ENCODE results near the gene TMEM30A. TPM values are rescaled to one million over a fixed set of nuclear protein-coding genes. Genes with fewer than 3 reads are reported as not detected.
A peak's percentile ranks its signal among the peaks of the same experiment; 100 is the strongest.

Gene TMEM30A
- polyA plus RNA-seq, 1 donor = 56.1 TPM

DNA sequence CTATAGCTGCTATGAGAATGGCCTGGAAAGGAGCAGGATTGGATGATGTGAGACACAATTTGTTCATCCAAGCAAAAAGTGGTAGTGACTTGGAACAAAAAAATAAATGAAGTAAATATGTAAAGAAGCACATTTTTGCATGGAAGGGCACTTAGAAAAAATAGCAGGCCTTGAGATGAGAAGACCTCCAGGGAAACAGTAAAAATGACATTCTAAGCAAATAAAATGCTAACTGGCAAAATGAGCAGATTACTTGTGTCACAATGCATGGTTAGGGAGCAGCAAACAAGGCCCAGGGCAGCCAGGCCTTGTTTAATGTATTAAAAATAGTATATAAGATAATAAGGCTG lies 21.2 kb downstream of the TMEM30A start:
- no peak for DNase-seq (ENCODE audit: low read depth)

DNA sequence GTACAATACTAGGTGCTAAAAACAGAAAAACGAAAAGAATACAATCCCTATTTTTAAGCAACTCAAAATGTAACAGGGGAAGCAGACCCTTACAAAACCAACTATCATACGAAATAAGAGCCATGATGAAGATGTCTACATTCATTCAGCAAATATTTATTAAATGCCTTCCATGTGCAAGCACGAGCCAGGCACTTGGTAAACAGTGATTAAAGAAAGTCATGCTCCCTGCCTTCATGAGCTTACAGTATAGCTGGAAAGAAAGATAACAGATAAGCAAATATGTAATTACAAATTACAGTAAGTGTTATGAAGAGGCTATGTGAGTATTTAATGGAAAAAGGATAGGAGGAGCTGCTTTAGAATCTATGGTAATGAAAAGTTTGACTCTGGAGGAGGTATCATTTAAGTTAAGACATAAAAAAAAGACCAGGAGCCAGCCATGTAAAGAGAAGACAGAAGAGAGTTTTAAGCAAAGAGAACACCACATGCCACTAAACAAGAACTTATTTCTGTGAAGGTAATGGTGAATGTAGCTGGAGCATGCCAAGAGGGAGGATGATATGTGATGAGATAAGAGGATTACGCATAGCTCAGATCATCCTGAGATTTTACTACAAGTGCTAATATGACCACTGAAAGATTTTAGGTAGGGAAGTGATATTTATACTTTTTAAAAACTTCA lies 21.7 kb downstream of the TMEM30A start:
- no peak for DNase-seq (ENCODE audit: low read depth)

DNA sequence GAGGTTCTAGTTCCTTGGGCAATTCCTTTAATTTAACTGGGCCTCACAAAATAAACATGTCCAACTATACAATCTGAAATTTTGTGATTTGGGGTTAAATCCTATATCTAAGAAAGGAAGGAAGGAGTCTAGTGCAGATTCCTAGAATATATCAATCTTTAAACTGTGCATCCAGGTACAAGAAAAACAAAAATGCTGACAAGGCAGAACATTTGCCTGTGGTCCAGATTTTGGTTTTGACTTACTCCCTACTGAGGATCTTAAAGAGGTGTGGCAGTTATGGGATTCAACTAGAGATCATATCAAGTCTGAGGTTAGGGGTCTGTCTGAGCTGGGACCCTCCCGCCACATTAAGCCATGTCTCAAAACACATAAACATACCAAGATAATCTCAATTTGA lies 23.3 kb downstream of the TMEM30A start:
- no peak for DNase-seq (ENCODE audit: low read depth)

DNA sequence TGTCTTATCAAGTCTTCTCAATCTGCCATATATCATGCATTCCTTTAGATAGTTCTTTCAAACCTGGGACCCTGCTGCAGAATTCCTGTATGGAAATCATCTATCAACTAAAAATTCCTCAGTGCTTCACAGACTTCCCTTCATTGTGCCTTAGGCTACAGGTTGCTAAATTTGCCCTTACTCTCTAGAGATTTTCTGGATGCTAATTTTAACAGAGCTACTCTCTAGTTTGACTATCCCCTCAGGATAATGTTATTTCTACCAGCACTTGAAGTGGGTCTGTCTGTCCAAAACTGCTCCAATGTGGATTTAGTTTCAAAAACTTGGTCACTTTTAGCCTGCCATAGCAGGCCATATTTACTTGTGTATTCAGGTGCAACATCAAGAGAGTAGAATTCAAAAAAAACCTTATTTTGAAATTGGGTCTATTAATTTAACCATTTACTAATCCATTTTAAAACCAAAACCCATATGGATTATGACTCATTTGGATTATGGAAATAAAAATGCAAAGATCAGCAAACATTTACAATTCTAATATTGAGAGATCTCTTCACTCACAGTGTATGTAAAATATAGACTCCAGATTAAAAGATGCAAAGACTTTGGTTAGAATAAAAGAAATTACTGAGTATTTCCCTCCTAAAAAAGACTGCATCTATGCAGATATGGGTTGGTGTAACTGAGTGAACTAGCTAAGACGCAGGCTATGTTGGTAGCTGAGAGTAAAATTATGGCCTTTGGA lies 27.1 kb downstream of the TMEM30A start:
- no peak for DNase-seq (ENCODE audit: low read depth)

DNA sequence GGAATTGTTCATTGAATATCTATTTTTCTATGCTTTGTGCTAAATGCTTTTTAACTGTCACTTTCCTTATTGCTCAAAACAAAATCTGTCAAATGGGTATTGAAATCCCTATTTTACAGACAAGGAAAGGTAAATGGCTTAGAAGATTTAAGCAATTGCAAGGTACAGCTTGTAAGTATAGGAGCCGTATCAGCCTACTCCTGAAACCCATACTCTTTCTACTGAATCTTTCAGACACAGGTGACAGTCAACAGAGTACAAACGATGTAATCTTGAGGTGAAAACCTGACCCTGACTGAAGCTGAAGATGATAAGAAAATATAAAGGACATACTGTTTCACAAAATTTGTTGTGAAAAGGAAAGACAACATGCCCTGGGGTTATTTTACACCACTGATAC lies 34.0 kb downstream of the TMEM30A start:
- no peak for DNase-seq (ENCODE audit: low read depth)

DNA sequence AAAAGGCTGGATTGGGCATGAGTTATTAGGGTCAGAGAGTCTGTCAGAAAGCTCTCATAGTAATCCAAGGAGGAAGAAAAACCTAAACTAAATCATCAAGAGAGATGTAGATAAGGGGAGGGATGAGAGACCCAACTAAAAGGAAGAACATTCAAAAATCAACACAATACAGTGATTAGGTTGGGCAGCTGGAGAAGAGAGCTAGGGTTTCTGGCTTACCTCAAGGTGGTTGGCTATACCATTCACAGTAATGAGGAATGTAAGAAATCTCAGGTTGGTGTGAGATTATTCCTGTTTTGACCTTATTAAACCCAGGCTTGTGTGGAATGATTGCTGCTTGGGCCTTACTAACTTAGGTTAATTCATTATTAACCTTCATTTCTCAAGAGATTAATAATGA lies 34.8 kb downstream of the TMEM30A start:
- DNase-seq (ENCODE audit: low read depth) = no peak

DNA sequence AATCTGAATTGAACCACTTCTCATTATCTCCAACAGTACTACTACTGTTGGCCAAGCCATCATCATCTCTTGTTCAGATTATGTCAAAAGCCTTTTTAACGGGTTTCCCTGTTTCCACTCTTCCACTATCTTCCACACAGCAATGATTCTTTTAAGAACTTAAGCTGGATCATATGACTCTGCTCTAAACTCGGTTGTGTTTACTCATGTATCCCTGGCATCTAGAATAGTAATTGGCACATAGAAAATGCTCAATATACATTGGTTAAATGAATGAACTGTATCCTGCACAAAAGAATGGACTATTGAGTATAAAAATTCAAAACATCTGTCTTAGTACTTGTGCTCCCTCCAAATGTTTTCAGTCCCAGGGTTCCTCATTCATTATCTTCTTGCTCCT lies 38.2 kb downstream of the TMEM30A start:
- DNase-seq (ENCODE audit: low read depth) = no peak

GRCh38 chr6:75244063-75244584 lies 40.5 kb downstream of the TMEM30A start:
- DNase-seq (ENCODE audit: low read depth) = no peak

GRCh38 chr6:75243333-75244062 lies 41.1 kb downstream of the TMEM30A start, which contains the start of gene COX7A2:
Gene COX7A2, minus strand, starts transcription at chr6:75243801. Its CDS starts 67 bp downstream, at chr6:75243734.
- DNase-seq (ENCODE audit: low read depth) = peak; percentile 96

GRCh38 chr6:75236630-75237029 lies 48.0 kb downstream of the TMEM30A start:
- DNase-seq (ENCODE audit: low read depth) = no peak

DNA sequence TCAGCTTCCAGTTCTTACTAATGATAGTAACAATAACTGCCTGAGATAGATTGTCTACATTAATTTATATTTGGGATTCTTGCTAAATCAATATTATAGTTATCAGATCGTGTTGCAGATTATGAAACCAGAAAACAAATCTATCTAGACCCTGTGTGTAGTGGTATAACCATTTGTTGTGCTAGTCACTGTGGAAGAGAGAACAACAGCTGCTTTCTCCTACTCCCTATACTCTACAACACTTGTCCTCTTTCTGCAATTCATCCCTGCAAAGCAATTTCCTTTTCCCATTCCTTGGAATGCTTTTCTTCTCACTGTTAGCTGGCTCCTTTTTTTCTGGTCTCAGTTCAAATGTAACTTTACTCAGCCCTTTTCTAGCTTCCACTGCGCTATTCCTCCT lies 49.3 kb downstream of the TMEM30A start:
- no peak for DNase-seq (ENCODE audit: low read depth)

- no peak for DNase-seq (ENCODE audit: low read depth)
Observed at GRCh38 chr6:75234126-75234865, 50.3 kb downstream of the TMEM30A start.

DNA sequence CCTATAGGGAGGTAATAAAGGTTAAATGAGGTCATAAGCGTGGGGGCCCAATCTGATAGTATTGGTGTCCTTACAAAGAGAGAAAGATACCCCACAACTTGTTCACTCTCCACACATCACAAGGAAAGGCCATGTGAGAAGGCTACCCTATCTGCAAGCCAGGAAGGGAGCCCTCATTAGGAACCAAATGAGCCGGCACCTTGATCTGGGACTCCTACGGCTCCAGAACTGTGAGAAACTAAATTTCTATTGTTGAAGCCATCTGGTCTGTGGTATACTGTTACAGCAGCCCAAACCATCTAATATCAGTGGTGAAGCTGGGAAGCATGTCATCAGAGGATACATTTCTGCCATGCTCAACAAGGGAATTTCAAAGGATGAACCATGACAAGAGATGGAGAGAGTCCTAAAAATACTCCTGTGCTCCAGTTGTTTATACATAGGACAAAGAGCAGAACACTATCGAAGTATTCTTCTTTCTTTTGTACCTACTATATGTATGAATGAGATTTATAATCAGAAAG lies 51.4 kb downstream of the TMEM30A start:
- no peak for DNase-seq (ENCODE audit: low read depth)

DNA sequence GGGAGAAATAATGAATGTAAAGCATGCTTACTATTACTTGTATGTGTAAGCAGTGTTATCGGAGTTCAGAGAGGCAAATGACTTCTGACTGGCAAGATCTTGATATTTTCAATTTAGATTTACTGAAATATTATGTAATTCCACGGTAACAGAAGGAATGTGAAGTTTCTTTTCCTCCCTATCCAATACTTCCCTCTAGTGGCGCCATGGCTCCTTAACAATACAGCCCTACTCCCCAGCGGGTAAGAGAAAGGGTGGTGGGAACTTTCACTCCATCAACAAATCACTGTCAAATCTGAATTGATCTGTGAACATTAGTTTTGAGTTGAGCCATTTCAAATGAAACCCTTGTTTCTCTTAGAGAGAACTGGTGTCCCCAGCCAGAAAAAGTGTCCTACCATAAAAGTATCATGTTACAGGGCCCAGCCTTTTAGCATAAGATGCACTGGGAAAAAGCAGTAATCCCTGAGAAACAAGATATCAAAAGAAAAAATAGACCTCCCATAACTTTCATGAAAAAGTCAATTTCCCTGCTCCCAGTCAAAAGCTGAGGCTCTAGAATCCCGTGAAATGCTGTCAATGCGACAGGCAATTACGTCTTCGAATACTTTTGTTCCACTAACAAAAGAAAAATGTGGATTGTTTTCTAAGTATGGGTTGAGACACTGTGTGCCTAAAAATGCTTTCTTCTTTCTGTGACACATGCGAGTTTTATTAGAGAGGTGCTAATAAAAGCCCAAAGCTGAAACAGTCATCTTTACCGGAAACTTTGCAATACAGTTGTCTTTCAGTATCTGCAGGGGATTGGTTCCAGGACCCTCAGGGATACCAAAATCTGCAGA lies 53.9 kb downstream of the TMEM30A start:
- no peak for DNase-seq (ENCODE audit: low read depth)

DNA sequence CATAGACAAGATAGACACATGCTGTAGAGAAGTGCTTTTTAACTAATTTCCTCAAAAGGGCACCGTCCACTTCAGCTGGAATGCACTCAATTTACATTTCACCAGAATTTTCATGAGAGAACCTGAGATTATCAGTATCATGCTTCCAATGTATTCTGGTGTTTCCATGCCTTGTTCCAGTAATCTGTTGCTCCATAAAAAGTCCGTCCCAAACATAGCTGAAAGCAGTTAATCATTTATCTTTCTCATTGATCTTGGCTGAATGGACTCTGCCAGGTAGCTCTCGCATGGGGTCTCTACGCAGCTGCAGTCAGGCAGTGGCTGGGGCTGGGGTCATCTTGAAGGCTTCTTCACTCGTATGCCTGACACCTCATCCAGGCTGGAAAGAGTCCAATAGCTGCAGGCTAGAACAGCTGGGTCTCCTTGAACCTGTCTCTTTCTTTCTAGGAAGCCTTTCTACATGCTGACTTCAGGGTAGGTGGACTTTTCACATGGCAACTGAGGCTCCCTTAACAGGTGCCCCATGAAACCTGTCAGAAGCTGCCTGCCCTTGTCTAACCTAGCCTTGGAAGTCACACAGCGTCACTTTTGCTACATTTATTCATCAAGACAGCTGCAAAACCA lies 60.2 kb downstream of the TMEM30A start:
- DNase-seq (ENCODE audit: low read depth) = no peak

GRCh38 chr6:75223428-75223827 lies 61.2 kb downstream of the TMEM30A start:
- no peak for DNase-seq (ENCODE audit: low read depth)

GRCh38 chr6:75222261-75222660 lies 62.3 kb downstream of the TMEM30A start:
- no peak for DNase-seq (ENCODE audit: low read depth)

- no peak for DNase-seq (ENCODE audit: low read depth)
Observed at GRCh38 chr6:75221116-75221515, 63.5 kb downstream of the TMEM30A start.

GRCh38 chr6:75220357-75220756 lies 64.2 kb downstream of the TMEM30A start:
- DNase-seq (ENCODE audit: low read depth) = no peak

DNA sequence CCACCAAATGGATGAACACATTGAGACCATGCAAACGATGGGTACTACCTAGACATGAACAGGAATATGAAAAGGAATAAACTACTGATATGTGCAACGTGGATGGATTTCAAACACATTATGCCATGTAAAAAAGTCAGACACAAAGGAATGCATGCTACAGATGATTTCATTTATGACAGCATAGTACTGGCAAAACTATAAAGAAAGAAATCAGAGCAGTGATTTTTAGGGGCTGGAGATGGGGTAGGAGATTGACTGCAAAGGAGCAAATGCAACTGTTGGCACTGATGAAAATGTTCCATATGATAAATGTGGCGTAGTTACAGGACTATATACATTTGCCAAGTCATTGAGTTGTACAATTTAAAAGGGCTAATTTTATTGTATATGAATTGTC lies 65.3 kb downstream of the TMEM30A start:
- no peak for DNase-seq (ENCODE audit: low read depth)

Data from forelimb muscle (tissue), 1 donor.